Measurements from ENCODE around the gene CCDC148. TPM values are rescaled to one million over a fixed set of nuclear protein-coding genes. Genes with fewer than 3 reads are reported as not detected.

CCDC148 gene
- total RNA-seq, 1 donor from 2014 or later: 32.6 TPM

GRCh38 chr2:158191076-158191895 is 265.3 kb downstream of the CCDC148 start:
- FAIRE-seq (no peak), DNase-seq (ENCODE audit: low spot score in 2 of 2) (no peak)

- FAIRE-seq: no peak
- DNase-seq (ENCODE audit: low spot score in 2 of 2): no peak
These were observed 267.0 kb downstream of the CCDC148 start for GRCh38 chr2:158189526-158189925.

GRCh38 chr2:158187908-158188307 is 268.6 kb downstream of the CCDC148 start:
- FAIRE-seq: no peak
- no peak for DNase-seq (ENCODE audit: low spot score in 2 of 2)

GRCh38 chr2:158184556-158185343 is 271.8 kb downstream of the CCDC148 start:
- FAIRE-seq (no peak), DNase-seq (ENCODE audit: low spot score in 2 of 2) (no peak)

GRCh38 chr2:158184001-158184400 is 272.6 kb downstream of the CCDC148 start:
- no peak for DNase-seq (ENCODE audit: low spot score in 2 of 2)
- no peak for FAIRE-seq

- FAIRE-seq: no peak
- no peak for DNase-seq (ENCODE audit: low spot score in 2 of 2)
These were observed 273.8 kb downstream of the CCDC148 start for GRCh38 chr2:158182676-158183295.

- FAIRE-seq: no peak
- no peak for DNase-seq (ENCODE audit: low spot score in 2 of 2)
These were observed 275.4 kb downstream of the CCDC148 start for GRCh38 chr2:158181171-158181570.

GRCh38 chr2:158179660-158180059 is 276.9 kb downstream of the CCDC148 start:
- DNase-seq (ENCODE audit: low spot score in 2 of 2) (no peak), FAIRE-seq (no peak)

GRCh38 chr2:158178646-158179045 is 277.9 kb downstream of the CCDC148 start:
- no peak for FAIRE-seq

GRCh38 chr2:158174956-158175355 is 281.6 kb downstream of the CCDC148 start:
- FAIRE-seq: no peak
- no peak for DNase-seq (ENCODE audit: low spot score in 2 of 2)

More at GRCh38 chr2:158178646-158179045, 277.9 kb downstream of the CCDC148 start:
- DNase-seq (ENCODE audit: low spot score in 2 of 2): no peak

GRCh38 chr2:158174495-158174894 is 282.1 kb downstream of the CCDC148 start:
- FAIRE-seq (no peak), DNase-seq (ENCODE audit: low spot score in 2 of 2) (no peak)

GRCh38 chr2:158172719-158173118 is 283.8 kb downstream of the CCDC148 start:
- FAIRE-seq: no peak
- DNase-seq (ENCODE audit: low spot score in 2 of 2): no peak

GRCh38 chr2:158154596-158154995 is 302.0 kb downstream of the CCDC148 start:
- DNase-seq (ENCODE audit: low spot score in 2 of 2) (no peak), FAIRE-seq (no peak)

- DNase-seq (ENCODE audit: low spot score in 2 of 2): no peak
- no peak for FAIRE-seq
These were observed 303.1 kb downstream of the CCDC148 start for GRCh38 chr2:158153270-158154015.

- FAIRE-seq (no peak), DNase-seq (ENCODE audit: low spot score in 2 of 2) (no peak)
These were observed 311.5 kb downstream of the CCDC148 start for GRCh38 chr2:158144914-158145625.

- DNase-seq (ENCODE audit: low spot score in 2 of 2) (no peak), FAIRE-seq (no peak)
These were observed 312.7 kb downstream of the CCDC148 start for GRCh38 chr2:158143703-158144360.

GRCh38 chr2:158142568-158143332 is 313.8 kb downstream of the CCDC148 start:
- DNase-seq (ENCODE audit: low spot score in 2 of 2) (no peak), FAIRE-seq (no peak)

GRCh38 chr2:158142165-158142564 is 314.4 kb downstream of the CCDC148 start:
- FAIRE-seq (no peak), DNase-seq (ENCODE audit: low spot score in 2 of 2) (no peak)

GRCh38 chr2:158140201-158140600 is 316.4 kb downstream of the CCDC148 start:
- DNase-seq (ENCODE audit: low spot score in 2 of 2) (no peak), FAIRE-seq (no peak)
